DOHH2 (cell line): ENCODE results near the gene TMEM182.

Source experiments
- H3F3A ChIP-seq: fragments of 200-600 bp; sonication (generic), shearing (Covaris generic); 2 replicates; pipeline ENCODE4 v1.6.0; 2016; ENCODE audit warnings: antibody characterized with exemption, mild to moderate bottlenecking; ENCODE audit not compliant: control insufficient read depth, insufficient read depth
- H3K27ac ChIP-seq: fragments of 200-600 bp; sonication (generic); 2 replicates; pipeline ENCODE4 v1.5.1; 2014; ENCODE audit warnings: low read depth, mild to moderate bottlenecking, low read length, moderate library complexity
- H3K27me3 ChIP-seq: fragments of 200-600 bp; sonication (generic); 2 replicates; pipeline ENCODE4 v1.6.1; 2014; ENCODE audit warnings: mild to moderate bottlenecking, low read length, mixed read lengths; ENCODE audit not compliant: control insufficient read depth
- H3K36me3 ChIP-seq: fragments of 200-600 bp; sonication (generic); 2 replicates; pipeline ENCODE4 v1.6.1; 2014; ENCODE audit warnings: mild to moderate bottlenecking, low read length, moderate library complexity, mixed read lengths; ENCODE audit not compliant: control insufficient read depth
- H3K4me1 ChIP-seq: fragments of 200-600 bp; sonication (generic); 2 replicates; pipeline ENCODE4 v1.6.1; 2014; ENCODE audit warnings: mild to moderate bottlenecking, low read length, mixed read lengths; ENCODE audit not compliant: control insufficient read depth
- H3K4me2 ChIP-seq: fragments of 200-600 bp; sonication (generic); 2 replicates; pipeline ENCODE4 v1.6.0; 2014; ENCODE audit warnings: mild to moderate bottlenecking, low read length, moderate library complexity
- H3K4me3 ChIP-seq: fragments of 200-600 bp; sonication (generic); 2 replicates; pipeline ENCODE4 v1.5.1; 2014; ENCODE audit warnings: mild to moderate bottlenecking, low read length, mixed read lengths
- H3K79me2 ChIP-seq: fragments of 200-600 bp; sonication (generic); 2 replicates; pipeline ENCODE4 v1.6.1; 2014; ENCODE audit warnings: mild to moderate bottlenecking, low read length, mixed read lengths; ENCODE audit not compliant: control insufficient read depth
- H3K9me2 ChIP-seq: fragments of 200-600 bp; sonication (generic); replicated peaks from 2 replicates; pipeline ENCODE4 v1.6.1; 2014; ENCODE audit warnings: mild to moderate bottlenecking, low read length, mixed read lengths; ENCODE audit not compliant: control insufficient read depth
- H3K9me3 ChIP-seq: fragments of 200-600 bp; sonication (generic); 2 replicates; pipeline ENCODE4 v1.6.1; 2014; ENCODE audit warnings: antibody characterized with exemption, low read length, mixed read lengths; ENCODE audit not compliant: control insufficient read depth, insufficient read depth
- H4K20me1 ChIP-seq: fragments of 200-600 bp; sonication (generic); 2 replicates; pipeline ENCODE4 v1.6.0; 2014; ENCODE audit warnings: low read depth, mild to moderate bottlenecking, antibody characterized with exemption, low read length, moderate library complexity; ENCODE audit not compliant: control insufficient read depth, insufficient read depth
- EZH2phosphoT487 ChIP-seq: fragments of 200-600 bp; sonication (generic); IDR thresholded peaks from 2 replicates; pipeline ENCODE4 v1.6.1; 2017; ENCODE audit warnings: borderline replicate concordance, mild to moderate bottlenecking, antibody characterized with exemption, low read length, moderate library complexity, mixed read lengths
- TF ChIP-seq, protein P1 (sequence below): fragments of 200-600 bp; sonication (generic); IDR thresholded peaks from one replicate; pipeline ENCODE4 v1.5.1; 2014; ENCODE audit warnings: antibody characterized with exemption, mild to moderate bottlenecking, low read depth, low read length; ENCODE audit not compliant: poor library complexity, severe bottlenecking

The TMEM182 gene

DNA sequence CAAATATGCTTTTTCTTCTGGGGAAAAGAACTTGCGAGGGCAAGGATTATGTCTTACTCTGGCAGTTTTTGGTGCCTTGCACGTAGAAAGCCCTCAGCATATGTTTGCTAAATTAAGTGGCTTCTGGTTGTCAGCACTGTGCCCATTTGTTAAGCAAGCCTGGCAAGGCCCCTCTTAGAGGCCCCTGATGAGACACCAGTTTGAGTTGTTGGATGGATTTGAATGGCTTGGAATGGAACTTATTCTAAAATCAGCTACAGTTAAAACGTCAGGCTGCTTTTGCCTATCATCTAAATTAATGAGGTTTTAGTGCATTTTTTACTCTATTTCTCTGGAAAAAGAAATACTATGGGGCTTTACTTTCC lies 28.2 kb downstream of the TMEM182 start:
- Histone ChIP-seq H3K36me3 (no peaks in the 10 kb centered on the region), H3K79me2 (no peaks in the 10 kb centered on the region), H3K9me3 (no peaks in the 10 kb centered on the region), H3K4me2 (no peak overlapping the region), H3F3A (no peaks in the 10 kb centered on the region), H3K4me3 (no peak overlapping the region), H3K9me2 (no peaks in the 10 kb centered on the region), H3K4me1 (no peaks in the 10 kb centered on the region), H4K20me1 (no peaks in the 10 kb centered on the region), H3K27ac (no peak overlapping the region), H3K27me3 (no peaks in the 10 kb centered on the region)
- TF ChIP-seq, protein P1, sequence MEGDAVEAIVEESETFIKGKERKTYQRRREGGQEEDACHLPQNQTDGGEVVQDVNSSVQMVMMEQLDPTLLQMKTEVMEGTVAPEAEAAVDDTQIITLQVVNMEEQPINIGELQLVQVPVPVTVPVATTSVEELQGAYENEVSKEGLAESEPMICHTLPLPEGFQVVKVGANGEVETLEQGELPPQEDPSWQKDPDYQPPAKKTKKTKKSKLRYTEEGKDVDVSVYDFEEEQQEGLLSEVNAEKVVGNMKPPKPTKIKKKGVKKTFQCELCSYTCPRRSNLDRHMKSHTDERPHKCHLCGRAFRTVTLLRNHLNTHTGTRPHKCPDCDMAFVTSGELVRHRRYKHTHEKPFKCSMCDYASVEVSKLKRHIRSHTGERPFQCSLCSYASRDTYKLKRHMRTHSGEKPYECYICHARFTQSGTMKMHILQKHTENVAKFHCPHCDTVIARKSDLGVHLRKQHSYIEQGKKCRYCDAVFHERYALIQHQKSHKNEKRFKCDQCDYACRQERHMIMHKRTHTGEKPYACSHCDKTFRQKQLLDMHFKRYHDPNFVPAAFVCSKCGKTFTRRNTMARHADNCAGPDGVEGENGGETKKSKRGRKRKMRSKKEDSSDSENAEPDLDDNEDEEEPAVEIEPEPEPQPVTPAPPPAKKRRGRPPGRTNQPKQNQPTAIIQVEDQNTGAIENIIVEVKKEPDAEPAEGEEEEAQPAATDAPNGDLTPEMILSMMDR = no peak

DNA sequence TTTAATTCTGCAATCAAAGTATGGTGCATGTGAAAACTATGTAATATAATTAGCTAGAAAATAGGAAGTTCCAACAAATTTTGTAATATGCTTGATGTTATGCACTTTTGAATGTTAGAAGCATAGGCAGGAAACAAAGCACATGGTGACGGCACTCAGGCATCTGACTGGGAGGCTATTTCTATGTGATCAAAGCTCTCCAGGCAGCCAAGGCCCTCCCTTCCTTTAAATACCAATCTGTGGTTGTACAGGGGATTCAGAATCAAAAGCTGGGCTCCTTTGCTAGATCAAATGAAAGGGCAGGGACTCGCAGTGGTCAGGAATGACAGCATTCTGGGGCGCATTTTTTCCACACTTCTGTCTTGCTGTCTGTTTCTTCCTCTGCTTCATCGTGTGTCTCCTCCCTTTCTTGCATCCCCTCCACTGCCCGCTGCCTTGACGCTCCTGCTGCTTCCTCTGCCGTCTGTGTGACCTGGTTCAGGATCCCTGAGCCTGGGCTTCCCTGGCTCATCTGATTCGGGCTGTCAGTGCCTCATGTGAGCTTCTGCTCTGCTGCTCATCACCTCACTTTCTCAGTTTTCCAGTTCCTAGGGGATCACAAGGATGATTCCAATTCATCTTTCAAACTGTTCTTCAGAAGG lies 30.9 kb downstream of the TMEM182 start:
- Histone ChIP-seq H3F3A (no peaks in the 10 kb centered on the region), H3K4me2 (no peak overlapping the region), H4K20me1 (no peaks in the 10 kb centered on the region), H3K4me1 (no peaks in the 10 kb centered on the region), H3K27me3 (no peaks in the 10 kb centered on the region), H3K9me2 (no peaks in the 10 kb centered on the region), H3K79me2 (no peaks in the 10 kb centered on the region), H3K27ac (no peak overlapping the region), H3K4me3 (no peak overlapping the region), H3K9me3 (no peaks in the 10 kb centered on the region), H3K36me3 (no peaks in the 10 kb centered on the region)
- TF ChIP-seq EZH2phosphoT487 = no peak
- TF ChIP-seq, protein P1 = no peak

- Histone ChIP-seq H4K20me1 (no peaks in the 10 kb centered on the region), H3K4me1 (no peaks in the 10 kb centered on the region)
- TF ChIP-seq, protein P1 = no peak
- no peak for TF ChIP-seq EZH2phosphoT487
Measured at GRCh38 chr2:102795641-102796040, 33.8 kb downstream of the TMEM182 start.

More at GRCh38 chr2:102795641-102796040, 33.8 kb downstream of the TMEM182 start:
- Histone ChIP-seq H3K27ac (no peak overlapping the region), H3K79me2 (no peaks in the 10 kb centered on the region), H3K4me3 (no peak overlapping the region), H3K9me2 (no peaks in the 10 kb centered on the region), H3K36me3 (no peaks in the 10 kb centered on the region), H3K4me2 (no peak overlapping the region), H3F3A (no peaks in the 10 kb centered on the region), H3K27me3 (no peaks in the 10 kb centered on the region), H3K9me3 (peaks cover 4% of the 10 kb centered on the region; the same call in 1 of the 2 replicates)
